AG04450 (cell line): ENCODE measurements around the gene TTLL7. TPM values are rescaled to one million over a fixed set of nuclear protein-coding genes. Genes with fewer than 3 reads are reported as not detected.

Source experiments
- CTCF ChIA-PET: fragments of 300-600, 350-600 bp; formaldehyde crosslinking; extraction: SDS; loops from one replicate; lab custom pipeline; 2022; ENCODE audit warnings: antibody characterized with exemption, inconsistent platforms; lab: Charles Lee
- POLR2A ChIA-PET: fragments of 350-600 bp; formaldehyde crosslinking; extraction: SDS; loops from one replicate; lab custom pipeline; 2021; ENCODE audit warnings: antibody characterized with exemption, inconsistent platforms; lab: Yijun Ruan, JAX
- DNase-seq: peaks from one replicate; pipeline ENCODE4 v3.0.0-alpha.2; 2011; ENCODE audit warnings: low read depth, low spot score
- H3K27ac ChIP-seq: one replicate; pipeline ENCODE4 v1.5.1; 2012; ENCODE audit warnings: low read depth, low read length, control low read depth
- H3K27me3 ChIP-seq: one replicate; pipeline ENCODE4 v1.6.0; 2012; ENCODE audit warnings: low read length; ENCODE audit not compliant: control insufficient read depth, insufficient read depth
- H3K4me3 ChIP-seq: 2 replicates; pipeline ENCODE4 v1.5.1; 2011; ENCODE audit warnings: mild to moderate bottlenecking, low read depth, low read length, control low read depth
- H3K9me3 ChIP-seq: 2 replicates; pipeline ENCODE4 v1.5.1; 2012; ENCODE audit warnings: low read length; ENCODE audit not compliant: control insufficient read depth, insufficient read depth
- CTCF ChIP-seq: IDR thresholded peaks from 2 replicates; pipeline ENCODE4 v1.5.1; 2011; ENCODE audit warnings: low read depth, low read length, control low read depth, inconsistent platforms
- polyA plus RNA-seq: library from polyadenylated mRNA; depleted of rRNA; stranded (reverse); fragments of >200 nt; gene quantifications from 2 replicates; pipeline ENCODE4 v1.2.3, GENCODE V29; 2011

TTLL7 gene
- polyA plus RNA-seq, 1 experiment: 17.9 TPM

GRCh38 chr1:83905315-83905907, 93.5 kb downstream of the TTLL7 start:
- peak; percentile 75 for TF ChIP-seq CTCF
- ChIA-PET CTCF (interaction anchor here (0.6 to 3.1 kb wide), 20 partner anchors 8 to 867 kb away, joined by 3 to 26 read pairs (median 4); partner anchors contain the start of gene TTLL7), POLR2A (no interaction called here)
- Histone ChIP-seq H3K4me3 (no peak overlapping the region), H3K9me3 (no peaks in the 10 kb centered on the region), H3K27ac (no peak overlapping the region), H3K27me3 (no peaks in the 10 kb centered on the region)
- no peak for DNase-seq

- peak; percentile 43 for DNase-seq
- Histone ChIP-seq H3K4me3 (no peak overlapping the region), H3K27ac (no peak overlapping the region), H3K27me3 (no peaks in the 10 kb centered on the region), H3K9me3 (no peaks in the 10 kb centered on the region)
- no peak for TF ChIP-seq CTCF
- ChIA-PET POLR2A (no interaction called here), CTCF (interaction anchor here (0.9 to 1.0 kb wide), 2 partner anchors 12 to 30 kb away, joined by 3 read pairs; no protein-coding TSS in a partner anchor)
Measured at GRCh38 chr1:83901547-83902155, 97.3 kb downstream of the TTLL7 start.

GRCh38 chr1:83900524-83900923, 98.4 kb downstream of the TTLL7 start:
- ChIA-PET POLR2A (no interaction called here), CTCF (no interaction called here)
- TF ChIP-seq CTCF: no peak
- H3K27me3 ChIP-seq: no peaks in the 10 kb centered on the region
- H3K27ac ChIP-seq: no peak overlapping the region
- no peaks in the 10 kb centered on the region for H3K9me3 ChIP-seq
- no peak overlapping the region for H3K4me3 ChIP-seq
- DNase-seq: no peak

GRCh38 chr1:83897516-83897915, 101.4 kb downstream of the TTLL7 start:
- Histone ChIP-seq H3K27ac (no peak overlapping the region), H3K4me3 (no peak overlapping the region), H3K9me3 (no peaks in the 10 kb centered on the region), H3K27me3 (no peaks in the 10 kb centered on the region)
- ChIA-PET CTCF (interaction anchor here (0.6 to 1.3 kb wide), 4 partner anchors 8 to 1047 kb away, joined by 3 to 6 read pairs (median 5); no protein-coding TSS in a partner anchor), POLR2A (no interaction called here)
- no peak for TF ChIP-seq CTCF
- no peak for DNase-seq

GRCh38 chr1:83896299-83896698, 102.6 kb downstream of the TTLL7 start:
- H3K27me3 ChIP-seq: no peaks in the 10 kb centered on the region
- H3K27ac ChIP-seq: no peak overlapping the region
- ChIA-PET CTCF (no interaction called here), POLR2A (no interaction called here)
- H3K4me3 ChIP-seq: no peak overlapping the region
- no peak for DNase-seq
- H3K9me3 ChIP-seq: no peaks in the 10 kb centered on the region
- TF ChIP-seq CTCF: no peak
